IMR-90 (cell line): Measurements from ENCODE around the gene TMEM52B. TPM values are rescaled to one million over a fixed set of nuclear protein-coding genes. Genes with fewer than 3 reads are reported as not detected.

ENCODE experiments used
- ATAC-seq: fragments of 200-7000 bp; cut with Tn5 transposase; 2 replicates; pipeline ENCODE4 v1.9.1; 2020; ENCODE audit warnings: low read depth, mild to moderate bottlenecking, moderate library complexity
- BruUV-seq: library from RNA; stranded (reverse); fragments of 400-500 nt; replicated peaks from 2 replicates; lab custom pipeline; 2021; lab: Mats Ljungman, UMichigan
- CTCF ChIA-PET: fragments of 300-600 bp; formaldehyde crosslinking; extraction: SDS; loops from one replicate; lab custom pipeline; 2021; ENCODE audit warnings: antibody characterized with exemption; lab: Yijun Ruan, JAX
- POLR2A ChIA-PET: fragments of 300-600 bp; sonication (Branson Sonifier 250); formaldehyde crosslinking; loops from one replicate; lab custom pipeline; 2022; ENCODE audit warnings: antibody characterized with exemption; ENCODE audit not compliant: unreplicated experiment; lab: Charles Lee
- DNase-seq: peaks from one replicate; pipeline ENCODE4 v3.0.0; 2013
- H2AFZ ChIP-seq: replicated peaks from 2 replicates; pipeline ENCODE3; 2013; ENCODE audit warnings: low read length, mild to moderate bottlenecking; ENCODE audit not compliant: poor library complexity
- H2AK5ac ChIP-seq: 2 replicates; pipeline ENCODE4 v1.6.1; 2013; ENCODE audit warnings: low read depth, low read length, inconsistent platforms
- H2AK9ac ChIP-seq: replicated peaks from 2 replicates; pipeline ENCODE3; 2013; ENCODE audit warnings: mild to moderate bottlenecking, low read depth, low read length, moderate library complexity; ENCODE audit not compliant: poor library complexity
- H2BK120ac ChIP-seq: 2 replicates; pipeline ENCODE4 v1.6.1; 2013; ENCODE audit warnings: low read depth, low read length, inconsistent platforms
- H2BK15ac ChIP-seq: 3 replicates; pipeline ENCODE4 v1.6.1; 2013; ENCODE audit warnings: low read depth, low read length, inconsistent platforms
- H2BK20ac ChIP-seq: 2 replicates; pipeline ENCODE4 v1.6.1; 2013; ENCODE audit warnings: low read depth, mild to moderate bottlenecking, inconsistent platforms, low read length, moderate library complexity
- H2BK5ac ChIP-seq: 2 replicates; pipeline ENCODE4 v1.6.1; 2013; ENCODE audit warnings: mild to moderate bottlenecking, low read depth, low read length, inconsistent platforms; ENCODE audit not compliant: poor library complexity, severe bottlenecking
- H3K14ac ChIP-seq: replicated peaks from 2 replicates; pipeline ENCODE4 v1.6.1; 2013; ENCODE audit warnings: low read depth, low read length, inconsistent platforms
- H3K18ac ChIP-seq: 2 replicates; pipeline ENCODE4 v1.6.1; 2013; ENCODE audit warnings: low read depth, low read length, control low read depth
- H3K23ac ChIP-seq: 2 replicates; pipeline ENCODE4 v1.6.1; 2013; ENCODE audit warnings: low read depth, low read length, inconsistent platforms
- H3K27ac ChIP-seq: 2 replicates; pipeline ENCODE4 v1.5.1; 2013; ENCODE audit warnings: mild to moderate bottlenecking, control low read depth, low read length; ENCODE audit not compliant: insufficient read depth
- H3K27me3 ChIP-seq: 2 replicates; pipeline ENCODE4 v1.6.1; 2013; ENCODE audit warnings: low read length; ENCODE audit not compliant: control insufficient read depth, insufficient read depth
- H3K36me3 ChIP-seq: 2 replicates; pipeline ENCODE4 v1.6.1; 2013; ENCODE audit warnings: low read length, mixed read lengths; ENCODE audit not compliant: control insufficient read depth, insufficient read depth
- H3K4ac ChIP-seq: 2 replicates; pipeline ENCODE4 v1.6.1; 2013; ENCODE audit warnings: low read depth, low read length, inconsistent platforms
- H3K4me1 ChIP-seq: 2 replicates; pipeline ENCODE4 v1.6.1; 2013; ENCODE audit warnings: low read length, mixed read lengths; ENCODE audit not compliant: control insufficient read depth, insufficient read depth
- H3K4me2 ChIP-seq: 2 replicates; pipeline ENCODE4 v1.6.1; 2013; ENCODE audit warnings: low read depth, mild to moderate bottlenecking, control low read depth, low read length, moderate library complexity
- H3K4me3 ChIP-seq: 2 replicates; pipeline ENCODE4 v1.5.1; 2013; ENCODE audit warnings: low read depth, mild to moderate bottlenecking, control low read depth, low read length, moderate library complexity; ENCODE audit not compliant: insufficient read depth
- H3K56ac ChIP-seq: 2 replicates; pipeline ENCODE4 v1.6.1; 2013; ENCODE audit warnings: low read length, inconsistent platforms; ENCODE audit not compliant: insufficient read depth; ENCODE audit errors: extremely low read depth
- H3K79me1 ChIP-seq, 2 experiments: 2 replicates each; pipeline ENCODE4 v1.6.1; 2013; ENCODE audit warnings: low read length in 2 of 2, inconsistent platforms in 1 of 2, low read depth in 1 of 2
- H3K9ac ChIP-seq: 2 replicates; pipeline ENCODE4 v1.6.1; 2013; ENCODE audit warnings: low read depth, low read length, control low read depth
- H3K9me1 ChIP-seq: 2 replicates; pipeline ENCODE4 v1.6.1; 2013; ENCODE audit warnings: low read length, inconsistent platforms; ENCODE audit not compliant: insufficient read depth
- H3K9me3 ChIP-seq: 2 replicates; pipeline ENCODE4 v1.6.1; 2013; ENCODE audit warnings: low read length; ENCODE audit not compliant: control insufficient read depth, insufficient read depth
- H4K20me1 ChIP-seq: 2 replicates; pipeline ENCODE4 v1.6.1; 2013; ENCODE audit warnings: low read length, inconsistent platforms; ENCODE audit not compliant: insufficient read depth
- H4K5ac ChIP-seq: 2 replicates; pipeline ENCODE4 v1.6.1; 2013; ENCODE audit warnings: mild to moderate bottlenecking, low read depth, low read length, control low read depth
- H4K8ac ChIP-seq, 2 experiments: 2 replicates each; pipeline ENCODE4 v1.6.1; 2013; ENCODE audit warnings: low read depth in 2 of 2, low read length in 2 of 2, control low read depth in 1 of 2, inconsistent platforms in 1 of 2
- H4K91ac ChIP-seq: 2 replicates; pipeline ENCODE4 v1.6.1; 2013; ENCODE audit warnings: low read depth, low read length, inconsistent platforms; ENCODE audit not compliant: insufficient read depth
- CEBPB ChIP-seq: IDR thresholded peaks from 2 replicates; pipeline ENCODE4 v1.6.1; 2012; ENCODE audit warnings: low read depth, low read length, improper control_type of control experiment
- NFE2L2 ChIP-seq: fragments of 150-350 bp; IDR thresholded peaks from 2 replicates; pipeline ENCODE4 v1.6.1; 2016; ENCODE audit warnings: low read depth, mild to moderate bottlenecking, low read length
- whole genome bisulfite sequencing, 2 experiments: methylation state at CpG; one replicate each; pipeline versions ENCODE4 v1.1.5 to v1.1.7; 2013; ENCODE audit warnings: missing lambda C conversion rate in 2 of 2; ENCODE audit not compliant: insufficient read length in 1 of 2; ENCODE audit errors: extremely low coverage in 2 of 2; 5-methylcytosine and 5-hydroxymethylcytosine counted together
- dilution Hi-C: fragments of 300-500 bp; cut with HindIII; formaldehyde crosslinking; loops from one replicate; pipeline ENCODE4 v1.14.3; 2018; ENCODE audit warnings: low sequenced_read_pairs; ENCODE audit not compliant: unreplicated experiment
- in situ Hi-C: fragments of 300-500 bp; cut with MboI; formaldehyde crosslinking; loops from 3 replicates; pipeline ENCODE4 v1.14.3; 2019; ENCODE audit warnings: low sequenced_read_pairs, inconsistent platforms, mixed read lengths
- intact Hi-C: fragments of 100-400 bp; cut with micrococcal nuclease; formaldehyde crosslinking; loops from 2 replicates; pipeline ENCODE4 v1.10.0; 2022
- polyA plus RNA-seq, 3 experiments: library from polyadenylated mRNA; depleted of rRNA; stranded (reverse); fragments of >200 nt; gene quantifications; 2 replicates each; pipeline ENCODE4 v1.2.3, GENCODE V29; 2012; ENCODE audit warnings: low replicate concordance in 1 of 3
- total RNA-seq: library from RNA; depleted of rRNA; stranded (reverse); fragments of >200 nt; gene quantifications from 2 replicates; pipeline ENCODE4 v1.2.3, GENCODE V29; 2012

Gene TMEM52B
- total and polyA plus RNA-seq, 2 of the 4 experiments (the other 2 are of a cell fraction): 2.0 to 3.6 TPM

DNA sequence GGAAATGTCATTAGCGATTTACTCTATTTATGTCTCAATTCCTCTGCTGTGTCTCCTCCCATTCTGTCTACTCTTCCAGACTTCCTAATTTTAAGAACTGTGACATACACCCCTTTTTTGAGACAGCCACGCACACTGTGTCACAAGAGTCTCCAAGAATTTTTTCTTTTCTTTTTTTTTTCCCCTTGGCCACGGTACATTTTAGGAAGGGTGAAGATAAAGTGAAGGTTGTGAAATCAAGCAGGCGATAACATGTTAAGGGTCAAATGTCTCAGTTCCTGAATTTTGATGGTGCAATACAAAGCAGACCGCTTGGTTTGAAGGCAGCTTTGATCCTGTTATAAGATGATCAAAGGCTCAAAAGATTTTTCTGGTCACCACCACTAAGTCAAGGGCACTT lies 11.2 kb upstream of the TMEM52B start:
- peak overlapping the region; percentile 96 for H2BK120ac ChIP-seq
- H3K4me1 ChIP-seq: peaks cover 10% of the 10 kb centered on the region
- H3K18ac ChIP-seq: peak overlapping the region; percentile 83
- in situ Hi-C loops (no loop called here), intact Hi-C loops (no loop called here), dilution Hi-C loops (no loop called here)
- H2BK20ac ChIP-seq: peak overlapping the region; percentile 83
- H3K4ac ChIP-seq: peak overlapping the region; percentile 75
- H3K14ac ChIP-seq: peak overlapping the region; percentile 50
- H4K20me1 ChIP-seq: no peaks in the 10 kb centered on the region
- no peaks in the 10 kb centered on the region for H3K27me3 ChIP-seq
- H4K91ac ChIP-seq: peak overlapping the region; percentile 98
- H3K4me3 ChIP-seq: no peak overlapping the region
- H3K23ac ChIP-seq: 0 out of 2 replicates have a peak overlapping the region, but pooled peaks have one; percentile 82
- no peaks in the 10 kb centered on the region for H3K9me3 ChIP-seq
- peak overlapping the region; percentile 93; the same call in 1 of the 2 replicates for H2AK5ac ChIP-seq
- no TSS peak for BruUV-seq
- H2BK5ac ChIP-seq: peak overlapping the region; percentile 49
- H4K8ac ChIP-seq: peak overlapping the region; percentile 23 to 60; a peak in 3 of 4 replicates
- ATAC-seq (no peak), DNase-seq (no peak)
- no peaks in the 10 kb centered on the region for H3K36me3 ChIP-seq
- peak overlapping the region; percentile 92; the same call in 2 of the 3 replicates for H2BK15ac ChIP-seq
- no peak overlapping the region for H3K4me2 ChIP-seq
- TF ChIP-seq CEBPB: peak; percentile 65
- no peak for TF ChIP-seq NFE2L2
- CTCF ChIA-PET: interaction anchor here (0.5 kb wide), 1 partner anchor 1422 kb away, joined by 3 read pairs; no protein-coding TSS in a partner anchor
- WGBS, 2 experiments: no CpG with 5 or more reads among the region's 5 CpGs
- H3K9me1 ChIP-seq: no peaks in the 10 kb centered on the region
- no peak overlapping the region for H2AK9ac ChIP-seq
- peak overlapping the region; percentile 28; the same call in 1 of the 2 replicates for H3K56ac ChIP-seq
- peak overlapping the region; percentile 60; the same call in 1 of the 2 replicates for H3K27ac ChIP-seq
- POLR2A ChIA-PET: no interaction called here
- H3K9ac ChIP-seq: no peak overlapping the region
- H4K5ac ChIP-seq: peak overlapping the region; percentile 84; the same call in 1 of the 2 replicates
- 0 out of 4 replicates have a peak, but pooled peaks cover 0 to 4% of the 10 kb centered on the region in 2 experiments for H3K79me1 ChIP-seq
- no peak overlapping the region for H2AFZ ChIP-seq
